BLaER1 (cell line): ENCODE data around the gene ZNF212.

Source experiments
- H3K27ac ChIP-seq: shearing (Covaris generic); formaldehyde crosslinking; 2 replicates; pipeline ENCODE4 v1.8.1; 2022
- H3K27me3 ChIP-seq: shearing (Covaris generic); formaldehyde crosslinking; 2 replicates; pipeline ENCODE4 v1.8.1; 2022
- H3K36me3 ChIP-seq: shearing (Covaris generic); formaldehyde crosslinking; 2 replicates; pipeline ENCODE4 v1.8.1; 2022
- H3K4me1 ChIP-seq: shearing (Covaris generic); formaldehyde crosslinking; 2 replicates; pipeline ENCODE4 v1.8.1; 2022
- H3K4me2 ChIP-seq: shearing (Covaris generic); formaldehyde crosslinking; 2 replicates; pipeline ENCODE4 v1.8.1; 2022
- H3K4me3 ChIP-seq: shearing (Covaris generic); formaldehyde crosslinking; 2 replicates; pipeline ENCODE4 v1.8.1; 2022
- H3K9ac ChIP-seq: shearing (Covaris generic); formaldehyde crosslinking; 2 replicates; pipeline ENCODE4 v1.8.1; 2022
- H3K9me3 ChIP-seq: shearing (Covaris generic); formaldehyde crosslinking; 2 replicates; pipeline ENCODE4 v1.8.1; 2022
- H4K20me1 ChIP-seq: shearing (Covaris generic); formaldehyde crosslinking; 2 replicates; pipeline ENCODE4 v1.8.1; 2022
- Cebpa-rat ChIP-seq: shearing (Covaris generic); IDR thresholded peaks from 2 replicates; pipeline ENCODE4 v1.8.1; 2022

ZNF212 gene

GRCh38 chr7:149293338-149293737, 53.9 kb downstream of the ZNF212 start:
- no peak for TF ChIP-seq Cebpa-rat
- peaks cover 43% of the 10 kb centered on the region for H3K36me3 ChIP-seq
- no peak overlapping the region for H3K9ac ChIP-seq
- no peaks in the 10 kb centered on the region for H3K9me3 ChIP-seq
- no peak overlapping the region for H3K27ac ChIP-seq
- peaks cover 13% of the 10 kb centered on the region for H3K4me1 ChIP-seq
- H3K4me3 ChIP-seq = no peak overlapping the region
- 0 out of 2 replicates have a peak, but pooled peaks cover 6% of the 10 kb centered on the region for H4K20me1 ChIP-seq
- H3K27me3 ChIP-seq = no peaks in the 10 kb centered on the region
- no peak overlapping the region for H3K4me2 ChIP-seq

GRCh38 chr7:149293946-149294633, 54.6 kb downstream of the ZNF212 start:
- Histone ChIP-seq H4K20me1 (0 out of 2 replicates have a peak, but pooled peaks cover 6% of the 10 kb centered on the region), H3K4me1 (peaks cover 13% of the 10 kb centered on the region), H3K27ac (no peak overlapping the region), H3K27me3 (no peaks in the 10 kb centered on the region), H3K9ac (no peak overlapping the region), H3K36me3 (peaks cover 36% of the 10 kb centered on the region), H3K4me3 (no peak overlapping the region), H3K4me2 (no peak overlapping the region), H3K9me3 (no peaks in the 10 kb centered on the region)
- TF ChIP-seq Cebpa-rat = no peak

DNA sequence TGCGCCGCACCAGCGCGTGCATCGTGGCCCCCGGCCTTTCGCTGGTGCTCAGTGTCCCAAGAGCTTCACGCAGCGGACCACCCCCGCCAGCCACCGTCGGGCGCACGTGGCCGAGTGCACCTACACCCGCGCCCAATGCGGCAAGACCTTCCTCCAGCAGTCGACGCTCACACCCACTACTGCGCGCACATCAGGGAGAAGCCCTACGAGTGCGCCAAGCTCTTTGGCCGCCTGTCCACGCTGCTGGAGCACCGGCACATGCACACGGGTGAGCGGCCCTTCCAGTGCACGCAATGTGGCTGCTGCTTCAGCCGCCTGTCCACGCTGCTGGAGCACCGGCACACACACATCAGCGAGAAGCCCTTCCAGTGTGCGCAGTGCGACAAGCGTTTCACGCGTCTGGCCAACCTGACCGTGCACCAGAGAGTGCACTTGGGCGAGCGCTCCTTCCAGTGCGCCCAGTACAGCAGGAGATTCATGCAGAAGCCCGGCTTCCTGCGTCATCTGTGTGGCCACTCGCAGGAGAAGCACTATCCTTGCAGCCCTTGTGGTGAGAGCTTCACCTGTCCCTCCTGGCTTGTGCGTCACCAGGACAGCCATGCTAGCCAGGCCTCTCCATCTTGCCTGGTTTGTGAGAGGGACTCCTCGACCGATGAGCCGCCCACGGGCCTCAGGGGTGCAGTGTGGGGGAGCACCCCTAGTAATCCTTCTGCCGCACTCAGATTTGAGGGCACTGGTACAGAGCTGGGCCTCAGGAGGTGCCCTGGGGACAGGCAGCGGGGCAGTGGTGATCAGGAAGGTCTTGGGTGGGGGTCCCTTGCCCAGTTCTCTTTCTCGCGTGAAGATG, 55.4 kb downstream of the ZNF212 start:
- Histone ChIP-seq H3K4me2 (no peak overlapping the region), H3K27me3 (no peaks in the 10 kb centered on the region), H4K20me1 (0 out of 2 replicates have a peak, but pooled peaks cover 6% of the 10 kb centered on the region), H3K4me1 (peaks cover 13% of the 10 kb centered on the region), H3K9me3 (no peaks in the 10 kb centered on the region), H3K36me3 (peaks cover 28% of the 10 kb centered on the region), H3K4me3 (no peak overlapping the region), H3K9ac (no peak overlapping the region), H3K27ac (no peak overlapping the region)
- no peak for TF ChIP-seq Cebpa-rat

DNA sequence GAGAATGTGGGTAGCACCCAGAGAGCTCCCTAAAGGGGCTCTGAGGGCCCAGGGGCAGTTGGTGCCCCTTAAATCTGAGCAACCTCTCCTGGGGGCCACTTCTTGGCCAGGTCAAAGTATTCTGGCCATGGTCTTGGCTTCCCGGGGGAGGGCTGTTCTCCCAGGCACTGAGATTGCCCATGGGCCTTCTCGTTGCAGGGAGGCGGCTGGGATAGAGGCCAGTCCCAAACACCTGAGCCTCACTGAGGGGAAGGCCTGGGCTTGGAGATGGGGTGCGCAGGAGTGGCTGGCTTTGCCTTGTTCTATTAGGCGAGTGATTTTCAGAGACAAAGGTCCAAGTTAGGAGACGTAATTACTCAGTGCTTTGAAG, 56.0 kb downstream of the ZNF212 start:
- no peak for TF ChIP-seq Cebpa-rat
- Histone ChIP-seq H3K27me3 (no peaks in the 10 kb centered on the region), H3K9ac (no peak overlapping the region), H3K4me2 (no peak overlapping the region), H3K4me3 (no peak overlapping the region), H3K4me1 (peaks cover 12% of the 10 kb centered on the region), H3K36me3 (peaks cover 24% of the 10 kb centered on the region), H3K27ac (no peak overlapping the region), H3K9me3 (no peaks in the 10 kb centered on the region), H4K20me1 (0 out of 2 replicates have a peak, but pooled peaks cover 6% of the 10 kb centered on the region)

- Histone ChIP-seq H3K4me2 (no peak overlapping the region), H4K20me1 (no peaks in the 10 kb centered on the region), H3K36me3 (peaks cover 24% of the 10 kb centered on the region), H3K9me3 (no peaks in the 10 kb centered on the region), H3K27me3 (no peaks in the 10 kb centered on the region), H3K4me1 (peaks cover 3% of the 10 kb centered on the region), H3K9ac (no peak overlapping the region), H3K4me3 (no peak overlapping the region), H3K27ac (no peak overlapping the region)
- no peak for TF ChIP-seq Cebpa-rat
Observed at GRCh38 chr7:149296368-149296767, 56.9 kb downstream of the ZNF212 start.

GRCh38 chr7:149297034-149297755, 57.7 kb downstream of the ZNF212 start:
- Histone ChIP-seq H3K9me3 (no peaks in the 10 kb centered on the region), H3K4me2 (no peak overlapping the region), H3K4me3 (no peak overlapping the region), H4K20me1 (no peaks in the 10 kb centered on the region), H3K27ac (no peak overlapping the region), H3K9ac (no peak overlapping the region), H3K27me3 (no peaks in the 10 kb centered on the region), H3K4me1 (no peaks in the 10 kb centered on the region), H3K36me3 (peaks cover 24% of the 10 kb centered on the region)
- no peak for TF ChIP-seq Cebpa-rat

GRCh38 chr7:149300620-149301285, 61.3 kb downstream of the ZNF212 start:
- Histone ChIP-seq H3K4me1 (no peaks in the 10 kb centered on the region), H3K27ac (no peak overlapping the region), H4K20me1 (no peaks in the 10 kb centered on the region), H3K4me3 (no peak overlapping the region), H3K4me2 (no peak overlapping the region), H3K36me3 (no peaks in the 10 kb centered on the region), H3K9me3 (no peaks in the 10 kb centered on the region), H3K9ac (no peak overlapping the region), H3K27me3 (no peaks in the 10 kb centered on the region)
- TF ChIP-seq Cebpa-rat = no peak

GRCh38 chr7:149302222-149302621, 62.8 kb downstream of the ZNF212 start:
- no peak overlapping the region for H3K27ac ChIP-seq
- no peaks in the 10 kb centered on the region for H3K36me3 ChIP-seq
- no peak overlapping the region for H3K9ac ChIP-seq
- no peaks in the 10 kb centered on the region for H3K9me3 ChIP-seq
- TF ChIP-seq Cebpa-rat = no peak
- no peaks in the 10 kb centered on the region for H3K4me1 ChIP-seq
- no peak overlapping the region for H3K4me3 ChIP-seq
- no peak overlapping the region for H3K4me2 ChIP-seq
- H4K20me1 ChIP-seq = no peaks in the 10 kb centered on the region
- H3K27me3 ChIP-seq = no peaks in the 10 kb centered on the region

- no peak overlapping the region for H3K4me3 ChIP-seq
- H4K20me1 ChIP-seq = no peaks in the 10 kb centered on the region
- no peaks in the 10 kb centered on the region for H3K9me3 ChIP-seq
- H3K4me1 ChIP-seq = no peaks in the 10 kb centered on the region
- TF ChIP-seq Cebpa-rat = no peak
- no peak overlapping the region for H3K27ac ChIP-seq
- no peak overlapping the region for H3K9ac ChIP-seq
- H3K36me3 ChIP-seq = no peaks in the 10 kb centered on the region
- H3K27me3 ChIP-seq = no peaks in the 10 kb centered on the region
- no peak overlapping the region for H3K4me2 ChIP-seq
Observed at GRCh38 chr7:149302865-149303264, 63.4 kb downstream of the ZNF212 start.
